Chondrocyte (in vitro differentiated cells): Measurements from ENCODE around the gene TMC5. TPM values are rescaled to one million over a fixed set of nuclear protein-coding genes. Genes with fewer than 3 reads are reported as not detected.

Experiments
- DNase-seq: peaks from one replicate; pipeline ENCODE4 v3.0.0; 2021; ENCODE audit warnings: mixed read lengths, low spot score
- H3K27ac Mint-ChIP-seq: one replicate; pipeline ENCODE4 v1.8.0; 2021; ENCODE audit warnings: mild to moderate bottlenecking, moderate library complexity, mixed read lengths; ENCODE audit not compliant: unreplicated experiment
- H3K27me3 Mint-ChIP-seq: 2 replicates; pipeline ENCODE4 v1.8.0; 2021; ENCODE audit warnings: low read depth, mixed read lengths
- H3K36me3 Mint-ChIP-seq: 2 replicates; pipeline ENCODE4 v1.8.0; 2021; ENCODE audit warnings: low read depth, mixed read lengths
- H3K4me1 Mint-ChIP-seq: 2 replicates; pipeline ENCODE4 v1.8.0; 2021; ENCODE audit warnings: low read depth, mild to moderate bottlenecking, mixed read lengths
- H3K4me3 Mint-ChIP-seq: one replicate; pipeline ENCODE4 v1.8.0; 2021; ENCODE audit warnings: mild to moderate bottlenecking, moderate library complexity, mixed read lengths; ENCODE audit not compliant: unreplicated experiment
- H3K9me3 Mint-ChIP-seq: 2 replicates; pipeline ENCODE4 v1.8.0; 2021; ENCODE audit warnings: low read depth, mixed read lengths
- CTCF ChIP-seq: fragments of 200-600 bp; sonication (generic); IDR thresholded peaks from 2 replicates; pipeline ENCODE4 v1.5.0; 2021; ENCODE audit warnings: antibody characterized with exemption, mild to moderate bottlenecking, moderate library complexity
- total RNA-seq: library from RNA; stranded (reverse); gene quantifications from 3 replicates; pipeline ENCODE4 v1.2.1, GENCODE V29; 2021

TMC5 gene
- total RNA-seq, 1 donor from 2014 or later: not detected

- no peak overlapping the region for H3K4me3 Mint-ChIP-seq
- no peaks in the 10 kb centered on the region for H3K9me3 Mint-ChIP-seq
- no peak overlapping the region for H3K27ac Mint-ChIP-seq
- no peaks in the 10 kb centered on the region for H3K36me3 Mint-ChIP-seq
- peaks cover 3% of the 10 kb centered on the region for H3K27me3 Mint-ChIP-seq
- H3K4me1 Mint-ChIP-seq: no peaks in the 10 kb centered on the region
- no peak for TF ChIP-seq CTCF
- DNase-seq: no peak
Observed at GRCh38 chr16:19443659-19444058, 26.0 kb downstream of the TMC5 start.

- Mint-ChIP-seq H3K36me3 (no peaks in the 10 kb centered on the region), H3K4me1 (no peaks in the 10 kb centered on the region), H3K4me3 (no peak overlapping the region), H3K9me3 (no peaks in the 10 kb centered on the region), H3K27me3 (peaks cover 6% of the 10 kb centered on the region), H3K27ac (no peak overlapping the region)
- no peak for TF ChIP-seq CTCF
- DNase-seq: no peak
Observed at GRCh38 chr16:19446300-19446846, 28.7 kb downstream of the TMC5 start.

- Mint-ChIP-seq H3K4me1 (no peaks in the 10 kb centered on the region), H3K4me3 (no peak overlapping the region), H3K27ac (no peak overlapping the region), H3K9me3 (no peaks in the 10 kb centered on the region), H3K36me3 (no peaks in the 10 kb centered on the region), H3K27me3 (peaks cover 6% of the 10 kb centered on the region)
- TF ChIP-seq CTCF: no peak
- DNase-seq: no peak
Observed at GRCh38 chr16:19446886-19447285, 29.2 kb downstream of the TMC5 start.

- no peaks in the 10 kb centered on the region for H3K36me3 Mint-ChIP-seq
- H3K27ac Mint-ChIP-seq: no peak overlapping the region
- no peak overlapping the region for H3K4me3 Mint-ChIP-seq
- H3K4me1 Mint-ChIP-seq: no peaks in the 10 kb centered on the region
- TF ChIP-seq CTCF: no peak
- no peaks in the 10 kb centered on the region for H3K9me3 Mint-ChIP-seq
- no peak for DNase-seq
- peaks cover 2% of the 10 kb centered on the region for H3K27me3 Mint-ChIP-seq
Observed at GRCh38 chr16:19450186-19450585, 32.5 kb downstream of the TMC5 start.

GRCh38 chr16:19458722-19459379 lies 41.2 kb downstream of the TMC5 start:
- H3K27ac Mint-ChIP-seq: no peak overlapping the region
- peaks cover 6% of the 10 kb centered on the region for H3K27me3 Mint-ChIP-seq
- no peaks in the 10 kb centered on the region for H3K9me3 Mint-ChIP-seq
- no peak for DNase-seq
- H3K4me1 Mint-ChIP-seq: no peaks in the 10 kb centered on the region
- H3K36me3 Mint-ChIP-seq: no peaks in the 10 kb centered on the region
- no peak for TF ChIP-seq CTCF
- H3K4me3 Mint-ChIP-seq: no peak overlapping the region
